GM18861 (cell line): ENCODE measurements around the gene CAPZA2.

Experiments
- ATAC-seq: cut with Tn5 transposase; IDR thresholded peaks from one replicate; pipeline ENCODE4 v1.9.1; 2021; ENCODE audit not compliant: unreplicated experiment

The CAPZA2 gene

DNA sequence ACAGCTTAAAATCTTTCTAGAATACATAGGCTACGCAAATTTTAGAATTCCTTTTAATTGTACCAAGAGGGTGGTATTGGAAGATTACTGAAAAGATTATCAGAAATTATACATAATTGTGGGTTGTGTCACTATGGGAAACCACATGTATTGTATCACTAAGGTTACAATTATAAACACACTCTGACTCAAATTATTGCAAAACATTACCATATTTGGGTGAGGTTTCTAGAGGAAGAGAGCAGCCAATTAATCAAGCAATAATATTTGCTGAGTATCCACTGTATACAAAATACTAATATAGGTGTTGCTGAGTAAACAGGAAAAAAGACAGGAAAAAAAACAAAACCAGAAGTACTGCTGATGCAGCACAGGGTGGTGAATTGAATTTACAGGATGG, 3.1 kb upstream of the CAPZA2 start:
- ATAC-seq: no peak

DNA sequence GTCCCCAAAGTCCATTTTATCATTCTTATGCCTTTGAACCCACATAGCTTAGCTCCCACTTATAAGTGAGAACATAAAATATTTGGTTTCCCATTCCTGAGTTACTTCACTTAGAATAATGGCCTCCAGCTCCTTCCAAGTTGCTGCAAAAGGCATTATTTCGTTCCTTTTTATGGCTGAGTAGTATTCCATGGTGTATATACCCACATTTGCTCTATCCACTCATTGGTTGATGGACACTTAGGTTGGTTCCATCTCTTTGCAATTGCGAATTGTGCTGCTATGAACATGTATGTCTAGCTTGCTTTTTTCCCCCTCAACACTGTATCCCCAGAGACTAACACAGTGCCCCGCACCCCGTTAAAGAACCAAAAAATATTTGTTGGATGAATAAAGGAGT, 670 bp upstream of the CAPZA2 start:
- ATAC-seq: no peak

DNA sequence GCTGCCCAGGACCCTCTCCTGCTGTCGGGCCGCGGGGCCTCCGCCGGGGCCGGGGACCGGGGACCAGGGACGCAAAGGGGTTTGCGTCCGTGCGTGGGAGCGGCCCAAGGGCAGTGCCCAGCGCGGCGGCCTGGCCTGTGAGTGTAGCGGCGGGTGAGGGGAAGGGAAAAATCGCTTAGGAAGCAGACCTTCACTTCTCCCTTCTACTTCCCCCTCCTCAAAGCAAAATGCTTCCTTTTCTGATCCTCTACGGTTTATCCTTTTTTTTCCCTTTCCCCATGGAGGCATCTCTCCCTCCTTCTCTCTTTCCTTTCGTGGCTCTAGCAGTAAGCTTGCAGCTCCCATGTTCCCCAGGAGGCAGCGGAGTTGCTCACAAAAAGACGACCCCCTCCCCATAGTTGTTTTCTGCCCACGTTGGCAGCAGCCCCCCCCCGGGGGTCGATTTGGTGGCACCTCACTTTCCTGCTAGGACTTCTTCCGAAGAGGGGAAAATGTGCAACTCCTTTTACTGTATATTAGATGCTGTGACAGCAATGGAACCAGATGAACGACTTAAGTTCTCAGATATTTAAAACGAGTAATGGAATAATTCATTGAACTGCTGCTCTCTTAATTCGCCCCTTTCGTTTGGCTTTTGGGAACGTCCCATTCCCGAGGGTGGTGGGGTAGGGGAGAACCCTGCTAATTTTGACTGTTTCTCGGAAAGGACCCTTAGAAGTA, 724 bp downstream of the CAPZA2 start:
- ATAC-seq: peak; percentile 17

DNA sequence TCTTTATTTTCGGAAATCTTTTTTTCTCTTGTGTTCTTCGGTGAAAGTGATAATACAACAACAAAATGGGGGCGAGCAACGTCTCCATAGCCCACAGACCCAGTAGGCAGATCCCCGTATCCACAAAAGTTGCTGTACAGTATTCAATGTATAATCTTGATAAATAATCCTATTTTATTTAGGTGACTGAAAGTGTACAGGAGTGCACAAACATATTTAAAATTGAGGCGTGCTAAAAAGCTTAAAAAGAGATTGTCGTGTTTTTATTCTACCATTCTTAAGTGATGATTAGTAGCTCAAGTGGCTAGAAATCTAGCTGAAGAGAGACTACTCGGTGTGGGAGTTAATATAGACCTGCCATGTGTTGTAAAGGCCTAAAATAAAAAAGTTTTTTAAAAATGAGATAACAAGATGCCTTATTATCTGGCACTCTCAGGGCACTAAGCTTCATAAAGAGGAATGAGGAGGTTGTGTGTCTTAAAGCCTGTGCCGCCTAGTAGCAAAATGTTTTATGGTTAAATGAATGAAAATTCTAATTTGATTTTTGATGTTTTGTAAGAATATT, 1.6 kb downstream of the CAPZA2 start:
- no peak for ATAC-seq

DNA sequence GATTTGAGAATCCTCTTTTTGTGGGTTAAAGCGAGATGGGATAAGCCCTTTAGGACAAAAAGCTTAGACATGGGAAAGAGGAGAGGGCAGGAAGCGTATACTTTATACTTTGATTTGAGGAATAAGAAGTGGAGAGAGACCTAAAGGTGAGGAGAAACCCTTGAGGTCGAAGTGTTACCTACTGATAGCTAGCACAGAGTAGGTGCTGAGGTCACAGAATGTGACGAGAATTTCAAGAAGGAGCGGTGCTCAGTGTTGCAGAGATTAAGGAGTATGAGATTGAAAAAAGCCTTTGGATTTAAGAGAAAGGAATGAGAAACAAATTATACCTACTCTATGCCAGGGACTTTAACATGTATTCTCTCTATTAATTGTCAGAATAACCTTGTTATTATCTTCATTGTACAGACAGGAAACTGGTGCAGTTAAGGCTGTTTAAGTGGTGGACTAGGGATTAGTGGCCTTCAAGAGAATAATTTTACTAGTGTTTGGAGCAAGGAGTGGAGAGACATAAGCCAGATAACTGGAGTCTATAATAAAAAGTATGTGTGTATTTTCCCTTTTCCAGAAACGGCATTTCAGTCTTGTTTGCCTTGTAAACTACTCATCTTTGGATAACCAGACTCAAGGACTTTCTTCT, 8.8 kb downstream of the CAPZA2 start:
- ATAC-seq: no peak

DNA sequence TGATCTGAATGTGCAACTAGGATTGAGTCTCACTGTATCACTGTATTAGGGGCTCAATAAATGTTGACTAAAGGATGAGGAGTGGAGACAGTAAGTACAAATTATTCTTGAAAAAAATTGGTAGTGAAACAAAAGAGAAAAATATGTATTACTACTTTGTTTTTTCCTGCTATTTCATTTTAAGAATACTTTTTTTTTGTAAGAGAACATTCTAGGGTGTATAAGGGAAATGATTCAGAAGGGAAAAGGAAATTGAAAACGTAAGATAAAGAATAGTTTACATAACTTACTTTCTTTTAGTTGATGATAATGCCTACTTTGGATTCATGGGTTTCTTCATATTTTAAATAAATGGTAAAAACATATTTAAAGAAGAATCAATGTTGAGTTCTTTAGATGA, 9.6 kb downstream of the CAPZA2 start:
- no peak for ATAC-seq

DNA sequence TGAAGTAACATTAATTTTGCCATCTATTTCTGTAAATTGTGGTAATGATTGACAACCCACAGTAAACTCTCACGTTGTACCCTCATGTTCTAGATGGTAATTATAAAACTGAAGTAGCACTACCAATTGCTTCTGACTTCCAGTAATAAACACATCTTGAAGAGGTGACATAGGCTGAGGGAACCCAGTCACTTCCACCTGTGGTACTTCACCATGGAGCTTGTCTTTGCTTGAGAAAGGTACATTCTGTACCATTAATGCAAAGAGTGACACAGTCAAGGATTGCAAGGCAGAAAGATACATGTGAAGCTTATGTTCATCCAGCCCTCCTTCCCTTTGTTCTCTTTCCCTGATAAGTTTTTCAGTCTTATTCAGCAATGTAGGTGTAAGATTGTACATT, 11.2 kb downstream of the CAPZA2 start:
- ATAC-seq: no peak

DNA sequence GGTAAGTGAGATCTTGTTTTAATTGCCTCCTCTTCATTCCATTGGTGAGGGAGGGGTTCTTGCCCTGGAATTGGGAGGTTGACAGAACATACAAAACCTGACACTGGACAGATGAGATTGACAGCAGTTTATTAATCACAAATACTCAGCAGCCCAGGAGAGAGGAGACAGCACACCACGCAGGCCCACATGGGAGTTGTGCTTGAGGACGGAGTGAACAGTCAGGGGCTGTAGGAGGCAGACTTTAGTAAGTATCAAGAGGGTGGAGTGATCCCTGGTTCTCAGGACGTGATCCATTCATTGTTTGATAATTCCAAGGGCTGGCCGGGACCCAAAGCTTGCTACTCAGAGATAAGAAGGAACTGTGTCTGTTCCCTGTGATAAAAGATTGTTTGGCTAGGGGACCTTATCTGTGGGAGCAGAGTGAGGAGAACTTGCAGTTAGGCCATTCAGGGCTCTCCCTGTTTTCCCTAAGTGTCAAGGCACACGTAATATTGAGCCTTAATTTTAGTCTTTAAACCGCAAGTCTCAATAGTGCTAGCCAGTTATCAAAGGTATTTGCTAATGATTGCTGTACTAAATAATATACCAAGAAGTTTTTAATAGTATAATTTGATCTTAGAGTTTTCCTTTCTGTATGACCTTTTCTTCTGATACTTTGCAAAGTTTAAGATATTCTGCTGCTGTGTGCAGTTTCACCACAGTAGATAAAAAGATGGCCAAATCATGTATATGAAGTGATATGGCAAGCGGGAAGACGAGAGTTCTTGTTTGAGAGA, 14.5 kb downstream of the CAPZA2 start:
- no peak for ATAC-seq

DNA sequence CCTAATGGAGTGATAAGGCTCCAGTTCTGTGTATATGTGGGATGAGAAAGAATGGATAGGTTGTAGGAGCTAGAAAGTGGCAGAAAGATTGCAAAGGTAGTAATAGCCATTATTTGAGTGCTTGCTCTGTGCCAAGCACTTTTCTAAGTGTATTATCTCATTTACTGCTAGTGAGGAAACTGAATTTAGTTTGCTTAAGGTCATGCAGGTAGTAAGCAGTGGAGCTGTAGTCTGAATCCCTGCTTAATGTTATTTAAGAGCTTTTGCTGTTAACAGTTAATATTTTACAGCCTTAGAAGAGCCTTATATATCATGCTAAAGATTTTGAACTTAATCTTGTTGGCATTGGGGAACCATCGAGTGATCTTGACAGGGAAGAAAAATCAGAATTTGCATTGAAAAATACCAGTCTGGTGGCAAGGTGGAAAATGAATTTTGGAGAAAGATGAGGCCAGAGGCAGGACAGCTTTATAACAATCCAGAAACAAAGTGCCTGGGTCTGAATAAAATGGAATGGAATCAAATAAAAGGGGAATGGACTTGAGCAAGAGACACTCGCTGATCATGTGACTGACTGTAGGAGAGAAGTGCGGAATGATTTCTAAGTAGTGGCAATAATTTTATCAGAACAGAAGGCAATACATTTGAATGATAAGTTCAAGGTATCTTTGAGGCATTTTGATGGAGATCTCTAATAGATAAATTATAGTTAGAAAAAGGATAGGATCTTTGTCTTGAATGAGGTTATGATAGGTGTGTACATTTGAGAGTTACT, 15.2 kb downstream of the CAPZA2 start:
- no peak for ATAC-seq

DNA sequence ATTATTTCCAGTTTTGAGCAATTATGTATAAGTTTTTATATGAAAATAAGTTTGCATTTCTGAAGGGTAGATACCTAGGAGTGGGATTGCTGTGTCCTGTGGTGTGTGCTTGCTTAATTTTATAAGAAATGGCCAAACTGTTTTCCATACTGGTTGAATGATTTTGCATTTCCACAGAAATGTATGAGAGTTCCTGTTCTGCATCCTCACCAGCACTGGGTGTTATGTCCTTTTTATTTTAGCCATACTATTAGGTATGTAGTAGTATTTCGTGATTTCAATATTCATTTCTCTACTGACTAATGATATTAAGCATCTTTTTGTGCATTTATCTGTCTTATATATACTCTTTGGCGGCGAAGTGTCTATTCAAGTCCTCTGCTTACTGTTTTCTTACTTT, 22.3 kb downstream of the CAPZA2 start:
- ATAC-seq: no peak

DNA sequence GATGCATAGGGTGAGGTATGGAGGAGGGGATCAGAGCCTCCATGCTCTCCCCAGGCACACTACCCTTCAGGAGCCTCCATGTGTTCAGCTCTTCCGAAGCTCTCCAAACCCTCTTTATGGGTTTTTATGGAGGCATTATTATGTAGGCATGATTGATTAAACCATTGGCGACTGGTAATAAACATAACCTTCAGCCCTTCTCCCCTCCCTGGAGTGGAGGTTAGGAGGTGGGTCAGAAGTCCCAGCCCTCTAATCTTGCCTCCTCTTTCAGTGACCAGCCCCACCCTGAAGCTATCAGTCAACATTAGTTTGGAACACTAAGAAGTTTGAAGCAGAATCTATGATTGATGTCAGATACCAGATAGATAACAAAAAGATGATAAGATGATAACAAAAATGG, 23.3 kb downstream of the CAPZA2 start:
- no peak for ATAC-seq

DNA sequence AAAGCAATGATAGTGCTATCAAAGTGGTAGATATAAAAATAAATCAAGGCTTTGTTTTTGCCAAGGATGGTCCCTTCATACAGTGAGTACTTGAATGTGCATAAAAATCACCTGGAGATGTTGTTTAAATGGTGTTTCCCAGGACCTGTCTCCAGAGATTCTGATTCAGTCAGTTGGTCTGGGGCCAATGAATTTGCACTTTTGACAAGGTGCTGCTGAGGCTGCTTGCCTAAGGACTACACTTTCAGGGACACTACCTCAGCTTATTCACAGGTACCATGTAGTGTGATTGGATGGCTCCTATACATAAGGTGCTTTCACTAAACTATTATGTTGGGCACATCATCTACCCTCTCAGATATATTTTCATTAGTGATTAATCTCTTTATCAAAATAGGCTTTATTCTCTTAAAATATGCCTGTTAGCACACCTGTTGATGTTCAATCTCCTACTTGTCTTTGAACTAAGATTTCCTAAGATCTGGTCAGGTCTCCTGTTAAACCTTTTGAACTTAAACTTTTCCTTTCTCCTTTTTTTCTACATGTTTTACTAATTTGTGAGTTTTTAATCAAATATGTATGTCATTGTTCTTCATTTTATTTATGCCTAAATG, 24.3 kb downstream of the CAPZA2 start:
- ATAC-seq: no peak

DNA sequence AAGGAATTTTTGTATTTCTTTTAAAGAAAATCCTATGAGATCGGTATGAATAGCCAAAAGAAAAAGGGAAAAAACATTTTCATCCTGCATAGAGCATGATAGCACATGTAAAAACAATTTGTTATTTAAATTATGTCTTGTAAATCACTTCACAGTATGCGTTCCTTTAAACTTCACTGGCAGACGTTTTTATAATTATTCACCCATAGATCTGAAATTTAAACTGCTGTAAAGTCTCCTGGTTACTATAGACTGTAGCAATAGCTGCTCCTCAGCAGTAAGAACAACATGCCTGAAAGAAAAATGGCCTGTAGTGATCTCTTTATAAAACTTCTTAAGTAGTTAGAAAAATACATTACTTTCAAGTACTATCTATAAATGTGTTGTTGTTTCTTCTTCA, 26.5 kb downstream of the CAPZA2 start:
- no peak for ATAC-seq

DNA sequence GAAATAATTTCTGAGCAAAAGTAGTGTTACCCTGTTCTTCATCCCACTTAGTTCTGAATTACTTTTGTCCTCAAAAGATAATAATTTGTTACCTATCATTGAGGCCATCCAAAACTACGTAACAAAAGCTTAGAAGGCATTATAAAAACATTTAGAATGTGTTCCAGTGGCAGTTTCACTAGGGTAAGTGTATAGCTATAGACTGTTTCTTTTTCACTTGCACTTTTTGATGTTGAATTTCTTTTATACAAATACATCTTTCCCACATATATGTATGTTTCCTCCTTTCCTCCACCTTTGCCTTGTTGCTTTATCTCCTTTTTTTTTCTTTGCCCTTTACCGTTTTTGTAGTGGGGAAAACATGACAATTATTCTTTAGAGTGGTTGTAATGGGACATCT, 33.5 kb downstream of the CAPZA2 start:
- ATAC-seq: no peak

DNA sequence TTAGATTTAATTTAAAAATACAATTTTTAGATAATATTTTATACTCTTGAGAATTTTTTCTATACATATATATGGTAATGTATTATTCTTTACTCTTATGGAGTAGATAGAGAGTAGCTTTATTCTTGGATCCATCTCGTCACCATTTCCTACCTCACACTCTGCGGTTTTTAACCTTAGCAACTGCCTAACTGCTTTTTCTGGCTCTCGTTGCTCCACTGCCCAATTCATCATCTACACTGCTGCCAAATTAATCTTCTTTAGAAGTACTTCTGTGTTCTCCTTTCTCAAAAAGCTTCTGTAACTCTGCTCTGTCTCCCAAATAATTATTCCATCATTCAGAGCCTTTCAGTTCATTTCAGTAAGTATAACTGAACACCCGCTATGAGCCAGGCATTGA, 35.3 kb downstream of the CAPZA2 start:
- ATAC-seq: no peak

DNA sequence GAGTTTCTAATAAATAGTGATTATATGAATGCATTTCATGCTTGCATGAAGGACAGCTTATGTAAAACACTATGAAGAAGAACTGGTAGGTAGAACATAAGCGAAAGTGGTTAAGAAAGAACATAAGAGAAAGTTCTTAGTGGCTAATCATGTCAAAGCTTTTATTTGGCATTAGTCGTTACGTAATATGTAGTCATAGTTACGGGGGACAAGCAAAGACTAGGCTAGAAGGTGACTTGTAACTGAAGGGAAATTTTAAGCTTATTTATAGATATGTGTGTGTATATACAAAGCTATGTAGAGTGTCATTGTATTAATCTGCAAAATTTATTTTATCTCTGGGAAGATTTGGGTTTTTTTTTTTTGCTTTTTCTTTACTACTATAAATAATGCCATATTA, 36.9 kb downstream of the CAPZA2 start:
- no peak for ATAC-seq

DNA sequence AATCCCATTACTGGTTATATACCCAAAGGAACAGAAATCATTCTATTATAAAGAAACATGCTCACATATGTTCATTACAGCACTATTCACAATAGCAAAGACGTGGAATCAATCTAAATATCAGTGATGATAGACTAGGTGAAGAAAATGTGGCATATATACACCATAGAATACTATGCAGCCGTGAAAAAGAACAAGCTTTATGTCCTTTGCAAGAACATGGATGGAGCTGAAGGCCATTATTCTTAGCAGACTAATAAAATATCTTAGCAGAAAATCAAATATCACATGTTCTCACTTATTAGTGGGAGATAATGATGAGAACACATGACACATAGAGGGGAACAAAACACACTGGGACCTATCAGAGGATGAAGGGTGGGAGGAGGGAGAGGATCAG, 38.8 kb downstream of the CAPZA2 start:
- ATAC-seq: no peak

DNA sequence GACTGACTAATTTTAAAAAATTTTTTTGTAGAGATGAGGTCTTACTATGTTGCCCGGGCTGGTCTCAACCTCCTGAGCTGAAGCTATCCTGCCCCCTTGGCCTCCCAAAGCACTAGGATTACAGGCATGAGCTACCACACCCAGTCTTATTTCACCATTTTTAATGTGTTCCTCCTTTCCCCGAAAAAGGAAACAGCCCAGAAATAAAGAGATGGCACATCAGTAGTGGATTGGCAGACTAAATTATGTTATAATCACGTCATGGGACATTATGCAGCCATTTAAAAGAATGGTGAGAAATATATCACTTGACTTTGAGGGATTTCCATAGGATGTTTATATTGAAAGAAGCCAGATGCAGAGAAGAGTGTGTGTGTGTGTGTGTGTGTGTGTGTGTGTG, 40.5 kb downstream of the CAPZA2 start:
- no peak for ATAC-seq

DNA sequence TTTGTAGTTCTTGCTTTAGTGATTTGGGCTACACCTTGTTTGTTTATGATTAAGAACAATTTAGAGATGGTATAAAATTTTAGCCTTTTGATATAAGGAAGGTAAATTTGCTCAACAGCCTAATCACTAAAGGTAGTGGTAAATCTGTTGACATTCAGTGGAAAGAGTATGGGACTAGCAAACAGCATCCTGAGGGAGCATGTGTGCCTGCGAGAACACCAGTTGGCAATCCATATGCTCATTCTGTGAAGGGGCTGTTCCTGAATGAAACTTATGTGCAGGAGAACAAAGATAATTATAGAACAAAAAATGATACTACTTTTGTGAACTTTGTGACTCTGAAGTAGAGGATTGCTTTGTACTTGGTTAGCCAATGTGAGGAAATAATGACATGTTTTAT, 44.0 kb downstream of the CAPZA2 start:
- no peak for ATAC-seq

DNA sequence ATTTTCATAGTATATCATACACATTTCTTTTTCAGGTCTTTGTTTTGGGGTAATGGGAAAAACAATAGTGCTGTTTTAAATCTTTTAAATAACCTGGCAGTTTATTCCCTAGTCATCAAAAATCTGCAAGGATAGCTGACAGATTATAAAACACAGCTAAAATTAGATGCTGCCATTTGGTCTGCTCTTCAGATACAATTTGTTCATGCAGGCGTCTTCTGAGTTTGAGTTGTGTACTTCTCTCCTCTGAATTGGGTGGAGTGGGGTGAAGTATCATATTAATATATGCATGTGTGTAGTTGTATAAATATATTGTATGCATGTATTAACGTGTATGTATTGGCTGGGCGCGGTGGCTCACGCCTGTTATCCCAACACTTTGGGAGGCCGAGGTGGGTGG, 48.0 kb downstream of the CAPZA2 start:
- ATAC-seq: no peak

DNA sequence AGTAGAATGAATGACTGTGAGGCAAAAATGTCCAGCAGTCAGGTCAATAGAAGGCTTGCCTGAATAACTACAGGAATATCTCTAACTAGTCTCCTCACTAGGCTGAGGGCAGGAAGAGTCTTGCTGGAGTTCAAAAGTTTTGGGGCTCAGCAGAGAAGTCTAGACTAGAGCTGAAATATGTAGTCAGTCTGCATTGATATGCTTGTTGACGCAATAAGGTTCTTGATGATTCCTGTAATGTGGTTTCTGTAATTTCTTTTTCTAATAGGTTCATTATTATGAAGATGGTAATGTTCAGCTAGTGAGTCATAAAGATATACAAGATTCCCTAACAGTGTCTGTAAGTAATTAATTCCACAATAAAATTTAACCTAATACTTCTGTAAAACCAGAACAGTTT, 49.4 kb downstream of the CAPZA2 start:
- no peak for ATAC-seq
